HUDEP-2 (cell line): ENCODE data around the gene SEMA5B.

Experiments
- DNase-seq, 76 experiments: peaks; one replicate each; lab custom pipeline; 2025; ENCODE audit not compliant: unreplicated experiment in 76 of 76; lab: John Stamatoyannopoulos, UW

The SEMA5B gene

GRCh38 chr3:122912772-122913538, 114.6 kb downstream of the SEMA5B start:
- no peak for DNase-seq

GRCh38 chr3:122911901-122912300, 115.7 kb downstream of the SEMA5B start:
- no peak for DNase-seq

DNA sequence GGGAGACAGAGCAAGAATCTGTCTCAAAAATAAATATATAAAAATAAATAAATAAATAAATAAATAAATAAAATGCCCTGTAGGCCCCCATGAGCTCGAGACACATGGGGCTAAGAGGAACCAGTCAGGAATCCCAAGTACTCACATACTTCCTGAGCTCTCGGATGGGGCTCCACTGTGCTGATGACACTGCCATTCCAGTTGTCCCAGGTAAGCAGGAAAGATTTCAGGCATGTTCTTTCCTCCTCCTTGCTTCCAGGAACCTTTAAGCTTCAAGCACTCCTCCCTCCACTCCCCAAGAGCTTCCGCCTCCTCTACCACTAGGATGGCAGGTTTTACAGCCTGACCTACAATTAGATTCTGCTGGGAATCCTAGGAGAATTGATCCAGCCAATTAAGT, 119.3 kb downstream of the SEMA5B start:
- DNase-seq: no peak

DNA sequence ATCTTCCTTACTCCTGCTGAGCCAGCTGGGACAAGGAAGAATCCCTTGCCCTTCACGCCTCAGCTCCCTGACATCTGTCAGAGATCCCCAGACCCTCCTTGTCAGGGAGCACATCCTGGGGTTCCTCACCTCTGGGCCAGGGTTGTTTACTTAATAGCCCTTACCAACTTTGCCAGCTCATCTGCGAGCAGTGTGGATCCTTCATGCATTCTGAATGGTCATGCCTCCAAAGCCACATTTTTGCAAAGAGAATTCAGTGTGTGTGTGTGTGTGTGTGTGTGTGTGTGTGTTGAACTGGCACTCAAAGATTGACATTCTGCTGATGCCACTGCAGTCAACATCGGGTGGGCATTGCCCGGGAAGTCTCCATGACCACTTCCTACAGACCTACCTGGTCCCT, 120.1 kb downstream of the SEMA5B start:
- no peak for DNase-seq

GRCh38 chr3:122903171-122903570, 124.4 kb downstream of the SEMA5B start:
- DNase-seq: no peak

GRCh38 chr3:122902326-122902725, 125.2 kb downstream of the SEMA5B start:
- DNase-seq: peak in 2 of 76 experiments; percentile 4 to 11

- no peak for DNase-seq
Observed at GRCh38 chr3:122898298-122898697, 129.3 kb downstream of the SEMA5B start.

- DNase-seq: no peak
Observed at GRCh38 chr3:122893754-122894668, 133.6 kb downstream of the SEMA5B start.

GRCh38 chr3:122893282-122893681, 134.3 kb downstream of the SEMA5B start:
- DNase-seq: no peak

- no peak for DNase-seq
Observed at GRCh38 chr3:122892118-122892960, 135.2 kb downstream of the SEMA5B start.

DNA sequence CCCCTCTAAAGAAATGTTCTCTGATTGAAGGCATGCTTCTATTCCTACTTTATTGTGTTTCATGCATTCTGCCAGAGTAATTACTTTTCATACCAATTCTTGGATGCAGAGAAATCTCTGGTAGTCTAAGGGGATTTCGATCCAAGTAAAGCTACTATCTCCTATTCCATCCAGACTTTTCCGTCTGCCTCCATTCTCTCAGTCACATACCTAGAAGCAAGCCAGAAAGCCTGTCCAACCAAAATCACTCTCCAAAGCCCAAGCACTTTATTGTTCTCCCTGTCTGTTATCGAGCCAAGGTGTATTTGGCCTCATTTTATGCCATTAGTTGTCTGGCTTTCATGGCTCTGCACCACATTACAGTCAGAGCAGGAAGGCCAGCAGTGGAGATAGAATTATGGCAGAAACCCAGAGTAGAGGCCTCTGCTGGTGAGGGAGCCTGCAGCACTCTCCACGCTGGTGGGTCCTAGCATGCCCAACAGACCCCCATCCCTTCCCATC, 136.8 kb downstream of the SEMA5B start:
- DNase-seq: no peak

GRCh38 chr3:122890077-122890719, 137.4 kb downstream of the SEMA5B start:
- DNase-seq: no peak

DNA sequence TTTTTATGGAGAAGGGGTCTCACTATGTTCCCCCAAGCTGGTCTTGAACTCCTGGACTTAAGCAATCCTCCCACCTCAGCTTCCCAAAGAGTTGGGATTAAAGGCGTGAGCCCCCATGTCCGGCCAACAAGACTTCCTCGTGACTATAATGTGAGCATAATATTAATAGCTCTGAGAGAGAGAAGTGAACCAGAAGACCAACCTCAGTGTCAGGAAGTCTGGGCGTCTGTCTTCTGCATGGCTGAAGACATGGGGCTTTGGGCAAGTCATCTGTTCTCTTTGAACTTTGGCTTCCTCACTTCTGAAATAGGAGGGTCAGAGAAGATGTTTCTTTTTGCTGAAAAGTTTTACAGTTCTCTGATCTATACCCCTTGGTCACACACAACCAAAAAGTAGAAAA, 140.6 kb downstream of the SEMA5B start:
- no peak for DNase-seq

GRCh38 chr3:122886251-122886650, 141.3 kb downstream of the SEMA5B start:
- DNase-seq: no peak

- no peak for DNase-seq
Observed at GRCh38 chr3:122882361-122882947, 145.1 kb downstream of the SEMA5B start.

- DNase-seq: no peak
Observed at GRCh38 chr3:122880624-122881023, 146.9 kb downstream of the SEMA5B start.

- no peak for DNase-seq
Observed at GRCh38 chr3:122880173-122880572, 147.4 kb downstream of the SEMA5B start.

GRCh38 chr3:122875547-122876127, 151.9 kb downstream of the SEMA5B start:
- DNase-seq: no peak

DNA sequence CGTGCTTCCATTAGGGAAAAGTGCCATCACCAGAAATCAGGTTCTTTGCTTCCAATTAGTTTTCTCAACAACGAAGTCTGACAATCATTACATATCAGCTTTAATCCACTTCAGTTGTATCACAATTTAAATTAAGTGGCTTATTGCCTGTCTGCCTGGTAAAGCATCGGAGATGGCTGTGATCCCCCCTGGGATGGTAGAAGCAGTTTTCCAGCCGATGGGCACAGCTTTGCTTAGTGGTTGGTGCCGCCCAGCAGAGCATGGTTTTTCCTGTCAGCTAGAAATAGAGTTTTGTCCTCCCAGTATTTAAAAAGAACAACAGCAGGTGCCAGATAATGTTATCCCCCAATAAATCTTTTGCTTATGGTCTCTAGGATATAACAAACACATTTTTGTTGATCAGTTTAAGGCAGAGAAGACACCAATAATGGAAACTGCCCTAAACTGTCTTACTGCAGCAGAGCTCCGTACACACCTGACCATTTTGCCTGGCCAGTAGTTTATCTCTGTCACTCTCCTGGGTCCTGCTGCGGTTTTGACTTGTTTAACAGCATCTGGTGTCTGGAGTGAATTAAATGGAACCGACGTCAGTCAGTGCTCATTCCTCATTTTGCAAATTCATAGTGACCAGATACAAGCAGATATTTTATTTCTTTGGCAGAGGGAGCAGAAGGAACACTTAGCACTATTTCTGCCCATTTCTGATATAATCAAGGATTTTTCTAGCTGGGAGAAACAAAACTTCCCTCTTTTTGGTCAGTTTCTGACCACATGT, 153.6 kb downstream of the SEMA5B start:
- DNase-seq: no peak
